Stimulated activated naive CD8-positive, alpha-beta T cell treated with anti-CD3 and anti-CD28 coated beads, Interleukin-15, Interleukin-2, amounts not matched to agents 100 ng/mL and 50 ng/mL, for 24 hours (primary cell): ENCODE data around the gene AQP10.
A peak's percentile ranks its signal among the peaks of the same experiment; 100 is the strongest.
"Not testable (repeated sequence)": the region's sequence is repeated elsewhere in the genome, so short reads cannot be mapped to it uniquely, and the experiment has no call there.

Experiments
- H3K27ac Mint-ChIP-seq: one replicate; pipeline ENCODE4 v1.8.0; 2021; ENCODE audit warnings: mild to moderate bottlenecking, mixed read lengths
- H3K27me3 Mint-ChIP-seq: one replicate; pipeline ENCODE4 v1.8.0; 2021; ENCODE audit warnings: mixed read lengths
- H3K36me3 Mint-ChIP-seq: one replicate; pipeline ENCODE4 v1.8.0; 2021; ENCODE audit warnings: low read depth, mixed read lengths
- H3K4me1 Mint-ChIP-seq: one replicate; pipeline ENCODE4 v1.8.0; 2021; ENCODE audit warnings: low read depth, mixed read lengths
- H3K4me3 Mint-ChIP-seq: one replicate; pipeline ENCODE4 v1.8.0; 2021; ENCODE audit warnings: mild to moderate bottlenecking, mixed read lengths
- H3K9me3 Mint-ChIP-seq: one replicate; pipeline ENCODE4 v1.8.0; 2021; ENCODE audit warnings: mixed read lengths

The AQP10 gene

DNA sequence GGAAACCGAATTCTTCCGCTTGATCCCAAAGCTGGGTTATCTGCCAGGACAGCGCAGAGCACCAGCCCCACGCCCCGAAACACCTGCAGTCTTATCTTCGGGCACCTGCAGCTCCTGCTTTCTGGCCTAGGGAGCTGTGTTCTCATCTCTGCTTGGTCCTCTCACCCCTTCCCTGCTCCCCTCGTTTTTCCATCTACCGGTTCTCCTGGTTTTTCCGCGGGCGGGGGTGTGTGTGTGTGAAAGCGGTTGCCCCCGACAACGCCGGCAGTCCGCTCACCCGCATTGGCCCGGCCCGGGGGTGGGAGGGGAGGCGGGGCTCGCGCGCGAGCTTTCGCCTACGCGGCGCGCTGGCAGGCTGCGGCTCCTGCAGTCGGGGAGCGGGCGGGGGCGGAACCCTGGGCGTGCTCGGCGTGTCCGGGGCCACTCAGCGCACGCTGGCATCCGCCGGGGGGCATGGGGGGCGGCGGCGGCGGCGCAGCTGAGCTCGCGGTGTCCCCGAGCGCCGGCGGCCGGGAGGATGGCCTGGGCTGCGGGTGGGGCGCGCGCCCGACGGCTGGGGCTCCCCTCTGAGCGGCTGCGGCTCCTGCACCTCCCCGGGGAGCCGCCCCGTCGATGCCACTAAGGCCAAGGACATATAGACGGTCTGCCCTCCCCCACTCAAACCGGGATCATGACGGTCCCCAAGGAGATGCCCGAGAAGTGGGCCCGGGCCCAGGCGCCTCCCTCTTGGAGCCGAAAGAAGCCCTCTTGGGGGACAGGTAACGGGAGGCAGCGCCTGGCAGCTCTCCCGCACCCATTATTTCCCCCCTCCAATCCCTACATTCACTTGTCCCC lies 7.6 kb downstream of the AQP10 start:
- Mint-ChIP-seq H3K4me1 (peaks cover 67% of the 10 kb centered on the region), H3K27me3 (no peaks in the 10 kb centered on the region), H3K9me3 (no peaks in the 10 kb centered on the region), H3K36me3 (peaks cover 32% of the 10 kb centered on the region), H3K27ac (peak overlapping the region; percentile 68), H3K4me3 (peak overlapping the region; percentile 79)

DNA sequence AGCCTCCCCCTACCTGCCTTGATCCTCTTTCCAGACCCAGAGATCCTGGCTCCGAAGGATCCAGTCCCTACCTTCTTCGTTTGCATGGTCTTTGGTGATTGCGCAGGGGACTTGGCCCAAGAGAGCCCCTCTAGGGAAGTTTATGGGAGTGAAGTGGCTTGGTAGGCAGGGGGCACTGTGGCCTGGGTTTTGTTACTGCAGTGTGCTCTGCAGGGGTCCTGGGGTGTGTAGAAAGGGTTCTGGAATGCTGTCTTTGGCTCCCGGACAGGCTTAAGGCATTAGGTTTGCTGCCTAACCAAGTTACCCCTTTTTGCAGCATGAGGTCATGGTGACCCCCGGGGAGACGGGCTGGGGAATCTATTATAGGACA lies 8.2 kb downstream of the AQP10 start:
- peaks cover 38% of the 10 kb centered on the region for H3K36me3 Mint-ChIP-seq
- no peaks in the 10 kb centered on the region for H3K9me3 Mint-ChIP-seq
- peak overlapping the region; percentile 68 for H3K27ac Mint-ChIP-seq
- H3K4me3 Mint-ChIP-seq = peak overlapping the region; percentile 75
- no peaks in the 10 kb centered on the region for H3K27me3 Mint-ChIP-seq
- H3K4me1 Mint-ChIP-seq = peaks cover 70% of the 10 kb centered on the region

DNA sequence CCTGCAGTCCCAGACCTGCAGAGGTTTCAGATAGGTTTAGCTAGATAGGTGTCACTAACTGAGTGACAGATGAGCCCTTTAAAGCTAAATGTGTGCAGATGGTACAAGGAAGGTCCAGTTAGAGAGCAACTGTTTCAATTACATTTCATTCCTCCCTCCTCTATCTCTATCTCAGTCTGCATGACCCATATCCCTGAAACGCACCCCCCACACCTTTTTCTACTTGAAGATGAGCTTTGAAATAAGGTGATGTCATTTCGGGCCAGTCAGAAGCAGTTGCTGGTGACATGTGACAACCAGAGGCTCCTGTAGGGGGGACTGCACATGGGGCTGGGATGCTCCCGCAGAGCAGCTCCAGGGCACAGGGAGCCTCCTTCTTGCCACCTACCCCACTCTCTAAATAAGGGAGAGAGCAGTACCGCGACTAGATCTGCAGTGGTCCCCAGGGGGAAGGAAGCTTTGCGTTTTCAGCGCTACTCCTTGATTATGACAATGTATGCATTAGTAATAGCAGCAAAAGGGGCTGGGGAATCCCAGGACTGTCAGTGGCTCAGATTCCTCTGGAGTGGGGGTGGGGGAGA lies 8.7 kb downstream of the AQP10 start:
- H3K9me3 Mint-ChIP-seq = no peaks in the 10 kb centered on the region
- H3K27me3 Mint-ChIP-seq = no peaks in the 10 kb centered on the region
- H3K4me3 Mint-ChIP-seq = peak overlapping the region; percentile 75
- H3K4me1 Mint-ChIP-seq = peaks cover 70% of the 10 kb centered on the region
- H3K36me3 Mint-ChIP-seq = peaks cover 41% of the 10 kb centered on the region
- H3K27ac Mint-ChIP-seq = peak overlapping the region; percentile 47

DNA sequence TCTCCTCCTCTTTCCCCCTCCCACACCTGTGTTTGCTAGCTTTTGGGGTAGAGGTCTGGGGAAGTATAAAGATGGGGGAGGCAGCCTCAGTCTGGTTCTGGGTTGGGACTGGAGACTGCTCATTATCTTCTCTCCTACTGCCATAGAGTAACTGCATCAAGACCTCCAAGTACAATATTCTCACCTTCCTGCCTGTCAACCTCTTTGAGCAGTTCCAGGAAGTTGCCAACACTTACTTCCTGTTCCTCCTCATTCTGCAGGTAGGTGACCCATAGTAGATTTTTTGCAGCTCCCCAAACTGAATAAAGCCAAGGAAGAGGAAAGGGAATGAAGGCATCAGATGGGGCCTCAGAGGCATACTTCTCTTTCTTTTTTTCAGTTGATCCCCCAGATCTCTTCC lies 9.8 kb downstream of the AQP10 start:
- no peak overlapping the region for H3K4me3 Mint-ChIP-seq
- no peaks in the 10 kb centered on the region for H3K27me3 Mint-ChIP-seq
- H3K36me3 Mint-ChIP-seq = peaks cover 46% of the 10 kb centered on the region
- H3K27ac Mint-ChIP-seq = peak overlapping the region; percentile 46
- H3K4me1 Mint-ChIP-seq = peaks cover 79% of the 10 kb centered on the region
- no peaks in the 10 kb centered on the region for H3K9me3 Mint-ChIP-seq

DNA sequence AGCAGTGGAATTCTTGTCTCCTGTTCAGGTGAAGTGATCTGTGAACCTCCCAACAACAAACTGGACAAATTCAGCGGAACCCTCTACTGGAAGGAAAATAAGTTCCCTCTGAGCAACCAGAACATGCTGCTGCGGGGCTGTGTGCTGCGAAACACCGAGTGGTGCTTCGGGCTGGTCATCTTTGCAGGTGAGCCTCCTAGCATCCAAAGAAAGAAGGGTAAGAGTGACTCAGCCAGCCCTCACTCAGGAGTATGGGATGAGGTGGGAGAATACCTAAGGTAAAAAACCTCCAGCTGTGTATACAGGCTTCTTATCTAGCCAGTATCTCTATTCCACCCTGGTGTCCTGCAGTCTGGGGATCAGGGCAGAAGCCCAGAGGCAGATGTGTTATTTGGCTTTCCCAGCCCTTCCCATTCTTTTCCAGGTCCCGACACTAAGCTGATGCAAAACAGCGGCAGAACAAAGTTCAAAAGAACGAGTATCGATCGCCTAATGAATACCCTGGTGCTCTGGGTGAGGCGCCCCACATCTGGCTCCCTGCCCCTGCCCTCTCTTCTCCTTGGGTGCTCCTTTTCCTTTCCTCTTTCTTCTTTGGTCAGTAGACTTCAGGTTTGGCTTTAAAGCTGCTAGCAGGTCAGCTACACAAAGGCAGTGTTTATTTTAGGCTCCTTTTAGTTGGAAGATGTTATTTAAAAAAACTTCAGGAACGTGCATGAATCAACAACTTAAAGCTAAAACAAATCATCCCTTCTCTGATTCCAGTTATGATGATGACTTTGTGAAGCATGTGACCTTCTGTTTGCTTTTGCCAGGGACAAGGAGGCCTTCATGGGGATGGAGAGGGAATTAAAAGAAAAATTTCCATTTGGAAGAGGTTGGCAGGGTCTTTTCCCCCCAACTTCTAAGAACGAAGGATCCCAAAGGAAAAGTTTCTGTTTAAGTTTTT lies 13.5 kb downstream of the AQP10 start:
- H3K27me3 Mint-ChIP-seq = no peaks in the 10 kb centered on the region
- peaks cover 75% of the 10 kb centered on the region for H3K4me1 Mint-ChIP-seq
- peaks cover 69% of the 10 kb centered on the region for H3K36me3 Mint-ChIP-seq
- no peak overlapping the region for H3K4me3 Mint-ChIP-seq
- H3K9me3 Mint-ChIP-seq = no peaks in the 10 kb centered on the region
- peak overlapping the region; percentile 84 for H3K27ac Mint-ChIP-seq

DNA sequence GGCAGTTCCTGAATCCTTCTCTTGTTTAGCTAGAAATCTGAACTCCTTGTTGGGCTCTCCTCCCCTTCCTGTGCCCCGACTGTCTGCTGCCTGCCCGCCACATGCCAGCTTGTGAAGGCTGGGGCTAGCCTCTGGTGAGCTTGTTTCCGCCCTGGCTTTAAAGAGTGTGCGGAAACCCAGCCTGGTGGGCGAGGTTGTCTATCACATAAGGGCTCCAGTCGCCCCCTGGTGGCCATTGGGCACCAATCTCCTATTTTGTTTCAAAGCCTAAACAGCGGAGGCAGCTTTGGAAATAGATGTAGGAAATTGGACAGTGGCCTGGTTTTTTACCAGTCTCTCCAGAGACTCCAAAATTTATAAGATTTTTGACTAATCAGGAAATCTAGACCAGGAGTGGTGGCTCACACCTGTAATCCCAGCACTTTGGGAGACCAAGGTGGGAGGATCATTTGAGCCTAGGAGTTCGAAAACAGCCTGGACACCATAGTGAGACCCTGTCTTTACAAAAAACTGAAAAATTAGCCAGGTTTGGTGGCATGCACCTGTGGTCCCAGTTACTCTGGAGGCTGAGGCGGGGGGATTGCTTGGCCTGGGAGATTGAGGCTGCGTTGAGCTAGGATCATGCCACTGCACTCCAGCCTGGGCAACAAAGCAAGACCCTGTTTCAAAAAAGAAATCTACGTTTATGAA lies 14.3 kb downstream of the AQP10 start:
- peak overlapping the region; percentile 25 for H3K4me3 Mint-ChIP-seq
- H3K36me3 Mint-ChIP-seq = peaks cover 73% of the 10 kb centered on the region
- peaks cover 72% of the 10 kb centered on the region for H3K4me1 Mint-ChIP-seq

DNA sequence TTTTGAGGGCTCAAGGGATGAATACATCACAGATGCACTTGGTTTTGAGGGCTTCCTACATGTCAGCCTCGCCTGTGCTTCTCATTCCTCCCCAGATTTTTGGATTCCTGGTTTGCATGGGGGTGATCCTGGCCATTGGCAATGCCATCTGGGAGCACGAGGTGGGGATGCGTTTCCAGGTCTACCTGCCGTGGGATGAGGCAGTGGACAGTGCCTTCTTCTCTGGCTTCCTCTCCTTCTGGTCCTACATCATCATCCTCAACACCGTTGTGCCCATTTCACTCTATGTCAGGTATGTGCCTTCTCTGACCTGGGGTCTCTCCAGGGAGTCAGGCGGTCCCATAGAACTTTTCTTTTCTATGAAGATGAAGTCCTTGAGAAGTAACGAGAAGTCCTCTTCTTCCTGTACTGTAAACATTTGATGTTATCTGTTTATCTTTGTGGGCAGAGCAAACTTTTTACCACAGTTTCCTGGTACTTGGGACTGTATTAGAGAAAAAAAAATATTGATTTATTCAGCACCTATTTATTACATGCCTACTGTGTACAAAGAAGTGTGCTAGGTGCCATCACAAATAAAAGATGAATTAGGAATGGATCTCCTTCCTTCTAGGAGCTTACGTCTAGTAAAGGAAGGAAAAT lies 16.5 kb downstream of the AQP10 start:
- Mint-ChIP-seq H3K27me3 (no peaks in the 10 kb centered on the region), H3K9me3 (no peaks in the 10 kb centered on the region), H3K4me1 (peaks cover 71% of the 10 kb centered on the region), H3K4me3 (peak overlapping the region; percentile 6), H3K27ac (peak overlapping the region; percentile 77), H3K36me3 (peaks cover 66% of the 10 kb centered on the region)

More for the DNA sequence above, 14.3 kb downstream of the AQP10 start:
- Mint-ChIP-seq H3K9me3 (no peaks in the 10 kb centered on the region), H3K27me3 (no peaks in the 10 kb centered on the region), H3K27ac (peak overlapping the region; percentile 84)

DNA sequence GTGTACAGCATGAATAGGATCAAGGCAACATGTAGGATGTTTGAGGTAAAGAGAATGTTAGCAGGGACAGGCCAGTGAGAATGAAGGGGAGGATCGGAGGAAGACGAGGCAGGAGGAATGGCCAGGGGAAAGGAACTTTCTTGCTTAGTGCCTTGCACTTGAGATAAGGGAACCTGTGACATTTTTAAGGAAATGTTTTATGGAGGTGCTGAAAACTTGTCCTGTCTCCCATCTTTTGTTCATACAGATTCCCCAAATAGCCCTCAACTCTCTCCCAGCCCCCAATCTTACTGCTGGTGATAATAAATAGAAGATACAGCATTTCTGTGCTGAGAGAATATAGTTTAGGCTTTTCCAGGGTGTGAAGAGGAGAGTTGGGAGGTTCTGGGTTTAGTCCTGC lies 18.0 kb downstream of the AQP10 start:
- Mint-ChIP-seq H3K4me1 (peaks cover 84% of the 10 kb centered on the region), H3K36me3 (peaks cover 70% of the 10 kb centered on the region), H3K9me3 (no peaks in the 10 kb centered on the region), H3K4me3 (no peak overlapping the region), H3K27me3 (no peaks in the 10 kb centered on the region), H3K27ac (no peak overlapping the region)

DNA sequence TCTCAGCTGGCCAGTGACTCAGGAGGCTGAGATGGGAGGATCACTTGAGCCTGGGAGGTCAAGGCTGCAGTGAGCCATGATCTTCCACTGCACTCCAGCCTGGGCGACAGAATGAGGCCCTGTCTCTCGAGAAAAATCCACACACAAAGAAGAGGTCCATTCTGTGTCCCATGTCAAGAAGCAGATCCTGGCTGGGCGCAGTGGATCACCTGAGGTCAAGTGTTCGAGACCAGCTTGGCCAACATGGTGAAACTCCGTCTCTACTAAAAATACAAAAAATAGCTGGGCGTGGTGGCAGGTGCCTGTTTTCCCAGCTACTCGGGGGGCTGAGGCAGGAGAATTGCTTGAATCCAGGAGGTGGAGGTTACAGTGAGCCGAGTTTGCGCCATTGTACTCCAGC lies 20.5 kb downstream of the AQP10 start:
- Mint-ChIP-seq H3K4me1 (peaks cover 88% of the 10 kb centered on the region), H3K27ac (peak overlapping the region; percentile 43), H3K36me3 (peaks cover 77% of the 10 kb centered on the region)
- not testable (repeated sequence) for H3K9me3 Mint-ChIP-seq, H3K27me3 Mint-ChIP-seq, H3K4me3 Mint-ChIP-seq

DNA sequence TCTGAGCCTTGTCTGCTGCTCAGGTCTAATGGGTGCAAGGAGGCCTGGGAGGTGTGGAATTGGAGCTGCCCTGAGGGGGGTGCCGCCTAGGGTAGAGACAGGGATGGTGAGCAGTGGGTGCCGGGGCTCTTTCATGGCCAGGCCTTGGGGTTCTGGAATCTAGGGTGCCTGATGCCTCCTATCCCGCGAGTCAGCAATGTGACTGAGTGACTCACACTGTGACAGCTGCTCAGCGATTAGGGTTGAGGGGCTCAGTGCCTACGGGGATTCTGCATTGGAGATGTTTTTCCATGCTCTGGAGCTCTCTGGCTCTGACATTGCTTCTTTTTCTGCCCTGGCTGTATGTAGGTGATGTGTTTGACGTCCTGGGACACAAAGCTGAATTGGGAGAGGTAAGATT lies 21.2 kb downstream of the AQP10 start:
- no peaks in the 10 kb centered on the region for H3K9me3 Mint-ChIP-seq
- peaks cover 93% of the 10 kb centered on the region for H3K4me1 Mint-ChIP-seq
- H3K4me3 Mint-ChIP-seq = peak overlapping the region; percentile 70
- peaks cover 82% of the 10 kb centered on the region for H3K36me3 Mint-ChIP-seq
- H3K27me3 Mint-ChIP-seq = no peaks in the 10 kb centered on the region
- H3K27ac Mint-ChIP-seq = peak overlapping the region; percentile 91

DNA sequence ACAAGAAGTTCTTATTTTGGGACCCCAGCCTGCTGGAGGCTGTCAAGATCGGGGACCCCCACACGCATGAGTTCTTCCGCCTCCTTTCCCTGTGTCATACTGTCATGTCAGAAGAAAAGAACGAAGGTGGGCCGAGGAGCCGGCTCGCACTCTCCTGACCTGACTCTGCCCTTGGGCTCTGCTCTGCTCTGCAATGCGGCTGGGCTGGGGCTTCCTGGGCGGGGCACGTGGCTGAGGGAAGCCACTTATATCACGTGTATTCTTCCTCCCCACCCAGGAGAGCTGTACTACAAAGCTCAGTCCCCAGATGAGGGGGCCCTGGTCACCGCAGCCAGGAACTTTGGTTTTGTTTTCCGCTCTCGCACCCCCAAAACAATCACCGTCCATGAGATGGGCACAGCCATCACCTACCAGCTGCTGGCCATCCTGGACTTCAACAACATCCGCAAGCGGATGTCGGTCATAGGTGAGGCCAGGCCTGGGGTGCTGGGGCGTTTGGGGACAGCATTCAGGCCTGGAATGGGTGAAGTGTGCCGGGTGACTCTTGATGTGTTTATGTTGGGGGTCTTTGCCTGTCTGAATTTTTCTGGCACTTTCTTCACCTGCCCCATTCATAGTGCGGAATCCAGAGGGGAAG lies 22.1 kb downstream of the AQP10 start:
- peaks cover 90% of the 10 kb centered on the region for H3K4me1 Mint-ChIP-seq
- H3K27ac Mint-ChIP-seq = peak overlapping the region; percentile 91
- H3K27me3 Mint-ChIP-seq = no peaks in the 10 kb centered on the region
- H3K4me3 Mint-ChIP-seq = peak overlapping the region; percentile 70
- H3K36me3 Mint-ChIP-seq = peaks cover 80% of the 10 kb centered on the region
- no peaks in the 10 kb centered on the region for H3K9me3 Mint-ChIP-seq

DNA sequence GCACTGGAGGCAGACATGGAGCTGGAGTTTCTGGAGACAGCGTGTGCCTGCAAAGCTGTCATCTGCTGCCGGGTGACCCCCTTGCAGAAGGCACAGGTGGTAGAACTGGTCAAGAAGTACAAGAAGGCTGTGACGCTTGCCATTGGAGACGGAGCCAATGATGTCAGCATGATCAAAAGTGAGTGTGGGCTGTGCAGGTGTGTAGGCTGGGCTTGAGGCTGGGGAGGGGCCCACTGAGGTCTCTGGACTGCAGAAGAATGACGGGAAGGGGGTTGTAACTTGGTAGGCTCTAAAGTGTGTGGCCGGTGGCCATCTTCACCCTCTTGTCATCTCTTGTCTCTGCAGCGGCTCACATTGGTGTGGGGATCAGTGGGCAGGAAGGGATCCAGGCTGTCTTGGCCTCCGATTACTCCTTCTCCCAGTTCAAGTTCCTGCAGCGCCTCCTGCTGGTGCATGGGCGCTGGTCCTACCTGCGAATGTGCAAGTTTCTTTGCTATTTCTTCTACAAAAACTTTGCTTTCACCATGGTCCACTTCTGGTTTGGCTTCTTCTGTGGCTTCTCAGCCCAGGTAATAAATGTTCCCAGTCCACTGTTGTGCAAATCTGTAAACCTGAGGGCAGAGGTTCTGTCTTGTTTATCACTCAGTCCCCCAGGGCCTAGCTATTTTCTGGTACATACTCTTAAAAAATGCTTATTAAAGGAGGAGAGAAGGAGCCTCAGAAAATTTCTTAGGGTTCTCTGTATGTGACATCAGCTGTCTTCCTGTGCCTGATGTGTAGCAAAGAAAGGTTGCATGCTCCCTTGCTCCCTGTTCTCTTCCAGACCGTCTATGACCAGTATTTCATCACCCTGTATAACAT lies 24.3 kb downstream of the AQP10 start:
- Mint-ChIP-seq H3K36me3 (peaks cover 81% of the 10 kb centered on the region), H3K27me3 (no peaks in the 10 kb centered on the region), H3K27ac (peak overlapping the region; percentile 78), H3K9me3 (no peaks in the 10 kb centered on the region), H3K4me3 (peak overlapping the region; percentile 45), H3K4me1 (peaks cover 81% of the 10 kb centered on the region)

DNA sequence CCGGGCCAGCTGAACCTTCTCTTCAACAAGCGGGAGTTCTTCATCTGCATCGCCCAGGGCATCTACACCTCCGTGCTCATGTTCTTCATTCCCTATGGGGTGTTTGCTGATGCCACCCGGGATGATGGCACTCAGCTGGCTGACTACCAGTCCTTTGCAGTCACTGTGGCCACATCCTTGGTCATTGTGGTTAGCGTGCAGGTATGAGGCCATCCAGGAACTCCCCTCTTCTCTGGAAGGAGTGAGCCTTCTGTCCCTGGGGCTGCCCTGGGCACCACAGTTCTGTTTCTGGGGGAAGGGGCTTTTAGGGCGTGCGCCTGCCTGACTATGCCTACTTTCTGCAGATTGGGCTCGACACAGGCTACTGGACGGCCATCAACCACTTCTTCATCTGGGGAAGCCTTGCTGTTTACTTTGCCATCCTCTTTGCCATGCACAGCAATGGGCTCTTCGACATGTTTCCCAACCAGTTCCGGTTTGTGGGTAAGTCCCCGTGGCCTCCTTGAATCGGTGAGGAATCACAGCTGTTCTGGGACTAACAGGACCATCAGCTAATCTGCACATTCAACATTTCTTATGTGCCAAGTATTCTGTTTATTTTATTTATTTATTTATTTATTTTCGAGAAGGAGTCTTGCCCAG lies 25.5 kb downstream of the AQP10 start:
- H3K4me3 Mint-ChIP-seq = no peak overlapping the region
- H3K27ac Mint-ChIP-seq = peak overlapping the region; percentile 78
- peaks cover 71% of the 10 kb centered on the region for H3K36me3 Mint-ChIP-seq
- no peaks in the 10 kb centered on the region for H3K9me3 Mint-ChIP-seq
- H3K27me3 Mint-ChIP-seq = no peaks in the 10 kb centered on the region
- H3K4me1 Mint-ChIP-seq = peaks cover 75% of the 10 kb centered on the region
